Cardiac fibroblast (primary cell): ENCODE measurements around the gene WNK1.

Experiments used
- DNase-seq, 2 donors: peaks; one replicate each; pipeline versions ENCODE4 v3.0.0 to v3.0.0-alpha.2; 2010; ENCODE audit warnings: low read depth in 2 of 2
- H3K4me3 ChIP-seq, 2 donors: replicated peaks in 1 of 2; 1 replicate in 1 of 2; 2 replicates in 1 of 2; pipeline ENCODE4 v1.5.1; 2011; ENCODE audit warnings: low read depth in 2 of 2, low read length in 2 of 2, mild to moderate bottlenecking in 2 of 2, moderate library complexity in 1 of 2
- CTCF ChIP-seq: IDR thresholded peaks from one replicate; pipeline ENCODE4 v1.5.1; 2011; ENCODE audit warnings: low read depth, mild to moderate bottlenecking, low read length, inconsistent platforms

Gene WNK1

GRCh38 chr12:727321-727720 is 25.1 kb upstream of the WNK1 start:
- DNase-seq = peak in 1 of 2 donors; percentile 27
- no peak for TF ChIP-seq CTCF

GRCh38 chr12:728781-729180 is 23.6 kb upstream of the WNK1 start:
- no peak overlapping the region for H3K4me3 ChIP-seq
- TF ChIP-seq CTCF = no peak
- DNase-seq = no peak

More at GRCh38 chr12:727321-727720, 25.1 kb upstream of the WNK1 start:
- H3K4me3 ChIP-seq = no peak overlapping the region

GRCh38 chr12:729221-729620 is 23.2 kb upstream of the WNK1 start:
- no peak overlapping the region for H3K4me3 ChIP-seq
- DNase-seq = no peak
- no peak for TF ChIP-seq CTCF

- no peak for DNase-seq
- TF ChIP-seq CTCF = no peak
- no peak overlapping the region for H3K4me3 ChIP-seq
Observed at GRCh38 chr12:730550-730949, 21.8 kb upstream of the WNK1 start.

GRCh38 chr12:737122-737739 is 15.1 kb upstream of the WNK1 start:
- no peak for TF ChIP-seq CTCF
- no peak overlapping the region for H3K4me3 ChIP-seq
- no peak for DNase-seq

- no peak for DNase-seq
- TF ChIP-seq CTCF = no peak
- no peak overlapping the region for H3K4me3 ChIP-seq
Observed at GRCh38 chr12:738712-739111, 13.7 kb upstream of the WNK1 start.

- no peak for TF ChIP-seq CTCF
- DNase-seq = no peak
- no peak overlapping the region for H3K4me3 ChIP-seq
Observed at GRCh38 chr12:739349-739748, 13.0 kb upstream of the WNK1 start.
